ENCODE results near the gene CASP9. TPM values are rescaled to one million over a fixed set of nuclear protein-coding genes. Genes with fewer than 3 reads are reported as not detected.

The CASP9 gene
- total and polyA plus RNA-seq, 2 experiments from 2014 or later, result 14.2 to 17.1 TPM

DNA sequence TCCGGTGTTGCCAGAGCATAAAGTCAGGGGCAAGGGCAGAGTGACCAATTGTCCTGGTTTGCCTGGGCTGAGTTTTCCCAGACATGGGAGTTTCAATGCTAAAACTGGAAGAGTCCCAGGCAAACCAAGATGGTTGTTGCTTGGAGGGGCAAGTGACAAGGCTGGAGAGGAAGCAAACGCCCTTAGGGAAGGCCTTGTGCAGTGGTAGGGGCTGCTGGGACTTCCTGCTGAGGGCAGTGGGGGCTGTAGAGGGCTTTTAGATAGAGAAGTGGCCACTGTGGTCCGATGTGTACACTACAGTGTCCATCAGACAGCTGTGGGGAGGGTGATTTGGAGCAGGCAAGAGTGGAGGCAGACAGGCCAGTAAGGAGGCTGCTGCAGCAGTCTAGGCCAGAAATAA is 74.4 kb downstream of the CASP9 start:
- no peak for DNase-seq (ENCODE audit: low spot score)
- Histone ChIP-seq H3K9me3 (ENCODE audit: low read depth) (no peaks in the 10 kb centered on the region), H3K27ac (no peak overlapping the region), H3K9me2 (replicated peaks; ENCODE audit: insufficient read depth) (no peaks in the 10 kb centered on the region), H3K4me2 (no peak overlapping the region), H3K4me3 (no peak overlapping the region), H3K36me3 (replicated peaks; ENCODE audit: insufficient read depth, low read depth) (no peaks in the 10 kb centered on the region), H3K79me2 (no peaks in the 10 kb centered on the region), H3K27me3 (no peaks in the 10 kb centered on the region), H3K4me1 (ENCODE audit: insufficient read depth) (peaks cover 6% of the 10 kb centered on the region), H2AFZ (no peak overlapping the region), H4K20me1 (ENCODE audit: insufficient read depth, poor library complexity, severe bottlenecking) (no peaks in the 10 kb centered on the region)
- 87% methylated on average over 3 of the region's 3 CpGs for WGBS (ENCODE audit: low lambda C conversion rate, missing lambda C conversion rate)
- TF ChIP-seq EZH2 (IDR thresholded peaks at IDR 0.05; ENCODE audit: borderline replicate concordance) (no peak), EZH2phosphoT487 (IDR thresholded peaks at IDR 0.05; ENCODE audit: low read depth, severe bottlenecking, unreplicated experiment) (no peak)
- TF ChIP-seq, protein P1, sequence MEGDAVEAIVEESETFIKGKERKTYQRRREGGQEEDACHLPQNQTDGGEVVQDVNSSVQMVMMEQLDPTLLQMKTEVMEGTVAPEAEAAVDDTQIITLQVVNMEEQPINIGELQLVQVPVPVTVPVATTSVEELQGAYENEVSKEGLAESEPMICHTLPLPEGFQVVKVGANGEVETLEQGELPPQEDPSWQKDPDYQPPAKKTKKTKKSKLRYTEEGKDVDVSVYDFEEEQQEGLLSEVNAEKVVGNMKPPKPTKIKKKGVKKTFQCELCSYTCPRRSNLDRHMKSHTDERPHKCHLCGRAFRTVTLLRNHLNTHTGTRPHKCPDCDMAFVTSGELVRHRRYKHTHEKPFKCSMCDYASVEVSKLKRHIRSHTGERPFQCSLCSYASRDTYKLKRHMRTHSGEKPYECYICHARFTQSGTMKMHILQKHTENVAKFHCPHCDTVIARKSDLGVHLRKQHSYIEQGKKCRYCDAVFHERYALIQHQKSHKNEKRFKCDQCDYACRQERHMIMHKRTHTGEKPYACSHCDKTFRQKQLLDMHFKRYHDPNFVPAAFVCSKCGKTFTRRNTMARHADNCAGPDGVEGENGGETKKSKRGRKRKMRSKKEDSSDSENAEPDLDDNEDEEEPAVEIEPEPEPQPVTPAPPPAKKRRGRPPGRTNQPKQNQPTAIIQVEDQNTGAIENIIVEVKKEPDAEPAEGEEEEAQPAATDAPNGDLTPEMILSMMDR (IDR thresholded peaks at IDR 0.05; ENCODE audit: poor library complexity), result no peak

DNA sequence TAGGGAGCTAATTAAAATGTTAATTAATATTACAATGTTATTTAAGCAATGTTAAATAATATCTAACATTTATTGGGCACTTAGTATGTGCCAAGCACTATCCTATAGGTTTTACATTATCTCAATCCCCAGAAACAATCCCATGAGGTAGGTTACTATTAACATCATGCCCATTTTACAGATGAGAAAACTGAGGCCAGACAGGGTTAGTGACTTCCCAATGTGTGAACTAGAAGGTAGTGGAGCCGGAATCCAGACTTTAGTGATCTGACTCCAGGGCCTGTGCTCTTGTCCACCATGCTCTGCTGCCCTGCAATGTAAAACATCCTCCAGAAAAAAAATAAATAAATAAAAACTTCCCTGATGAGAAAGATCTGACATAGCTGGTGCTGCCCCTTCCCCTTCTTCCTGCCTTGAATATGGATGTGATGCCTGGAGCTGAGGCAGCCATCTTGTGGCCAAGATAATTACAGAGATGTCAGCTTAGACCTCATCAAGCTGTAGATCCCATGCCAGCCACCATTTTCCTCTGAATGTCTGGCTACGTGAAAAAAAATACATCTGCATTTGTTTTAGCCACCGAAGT is 75.0 kb downstream of the CASP9 start:
- WGBS (ENCODE audit: low lambda C conversion rate, missing lambda C conversion rate), result 90% methylated on average over 3 of the region's 3 CpGs
- peaks cover 2% of the 10 kb centered on the region for H3K4me1 ChIP-seq (ENCODE audit: insufficient read depth)
- no peak overlapping the region for H3K4me2 ChIP-seq
- H3K79me2 ChIP-seq, result no peaks in the 10 kb centered on the region
- TF ChIP-seq, protein P1 (IDR thresholded peaks at IDR 0.05; ENCODE audit: poor library complexity), result no peak
- TF ChIP-seq EZH2phosphoT487 (IDR thresholded peaks at IDR 0.05; ENCODE audit: low read depth, severe bottlenecking, unreplicated experiment) (no peak), EZH2 (IDR thresholded peaks at IDR 0.05; ENCODE audit: borderline replicate concordance) (no peak)
- H4K20me1 ChIP-seq (ENCODE audit: insufficient read depth, poor library complexity, severe bottlenecking), result no peaks in the 10 kb centered on the region
- H3K9me3 ChIP-seq (ENCODE audit: low read depth), result no peaks in the 10 kb centered on the region
- no peak overlapping the region for H3K4me3 ChIP-seq
- H3K27ac ChIP-seq, result no peak overlapping the region
- H2AFZ ChIP-seq, result no peak overlapping the region
- H3K9me2 ChIP-seq (replicated peaks; ENCODE audit: insufficient read depth), result no peaks in the 10 kb centered on the region
- DNase-seq (ENCODE audit: low spot score), result no peak
- H3K36me3 ChIP-seq (replicated peaks; ENCODE audit: insufficient read depth, low read depth), result no peaks in the 10 kb centered on the region
- no peaks in the 10 kb centered on the region for H3K27me3 ChIP-seq

DNA sequence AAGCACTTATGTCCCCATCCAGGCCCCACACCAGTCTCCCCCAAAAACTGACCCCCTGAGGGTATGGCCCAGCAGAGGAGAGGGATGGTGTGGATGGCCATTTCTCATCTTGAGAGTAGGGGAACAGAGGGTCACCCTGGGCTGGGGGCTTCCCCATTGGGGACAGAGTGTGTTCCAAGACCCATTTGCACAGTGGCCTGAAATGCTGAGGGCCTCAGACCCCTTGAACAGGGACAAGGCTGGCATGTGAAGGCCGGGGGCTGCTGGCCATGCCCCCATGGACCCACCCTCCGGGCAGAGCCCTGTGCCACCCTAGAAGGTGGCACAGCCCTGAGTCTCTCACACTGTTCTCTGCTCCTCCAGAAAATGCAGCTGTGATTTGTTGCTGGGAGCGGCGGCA is 77.8 kb downstream of the CASP9 start:
- no peaks in the 10 kb centered on the region for H3K36me3 ChIP-seq (replicated peaks; ENCODE audit: insufficient read depth, low read depth)
- TF ChIP-seq, protein P1 (IDR thresholded peaks at IDR 0.05; ENCODE audit: poor library complexity), result no peak
- no peak for TF ChIP-seq EZH2 (IDR thresholded peaks at IDR 0.05; ENCODE audit: borderline replicate concordance)
- H3K4me3 ChIP-seq, result no peak overlapping the region
- H3K79me2 ChIP-seq, result no peaks in the 10 kb centered on the region
- no peaks in the 10 kb centered on the region for H3K27me3 ChIP-seq
- no peaks in the 10 kb centered on the region for H4K20me1 ChIP-seq (ENCODE audit: insufficient read depth, poor library complexity, severe bottlenecking)
- no peaks in the 10 kb centered on the region for H3K4me1 ChIP-seq (ENCODE audit: insufficient read depth)
- no peak for DNase-seq (ENCODE audit: low spot score)
- no peak overlapping the region for H3K4me2 ChIP-seq
- H3K9me3 ChIP-seq (ENCODE audit: low read depth), result no peaks in the 10 kb centered on the region
- H3K9me2 ChIP-seq (replicated peaks; ENCODE audit: insufficient read depth), result no peaks in the 10 kb centered on the region
- 97% methylated on average over 4 of the region's 4 CpGs for WGBS (ENCODE audit: low lambda C conversion rate, missing lambda C conversion rate)
- no peak overlapping the region for H2AFZ ChIP-seq
- H3K27ac ChIP-seq, result no peak overlapping the region
